GM18526 (cell line): Measurements from ENCODE around the gene C16orf78.
A peak's percentile ranks its signal among the peaks of the same experiment; 100 is the strongest.

Experiments
- POLR2A ChIP-seq: IDR thresholded peaks from 3 replicates; pipeline ENCODE4 v1.6.1; 2011; ENCODE audit not compliant: insufficient read length; ENCODE audit errors: extremely low read depth

C16orf78 gene

DNA sequence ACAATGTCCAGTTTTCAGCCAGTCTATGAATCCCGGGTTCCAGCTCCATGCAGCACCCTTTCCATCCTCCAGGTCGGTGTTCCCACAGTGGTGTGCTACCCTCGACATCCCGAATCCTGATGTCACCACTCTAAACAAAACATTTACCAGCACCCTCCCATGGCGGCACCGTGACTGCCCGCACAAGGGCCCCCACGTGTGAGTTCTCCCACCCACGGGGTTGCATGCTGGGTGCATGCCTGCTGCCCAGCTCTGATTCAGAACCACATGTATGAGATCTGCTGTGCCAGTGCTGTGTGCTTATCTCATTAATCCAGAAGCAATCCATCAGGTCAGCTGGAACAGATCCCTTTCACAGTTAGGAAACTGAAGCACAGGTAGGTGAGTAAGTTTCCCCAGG, 57.4 kb downstream of the C16orf78 start:
- TF ChIP-seq POLR2A = no peak

DNA sequence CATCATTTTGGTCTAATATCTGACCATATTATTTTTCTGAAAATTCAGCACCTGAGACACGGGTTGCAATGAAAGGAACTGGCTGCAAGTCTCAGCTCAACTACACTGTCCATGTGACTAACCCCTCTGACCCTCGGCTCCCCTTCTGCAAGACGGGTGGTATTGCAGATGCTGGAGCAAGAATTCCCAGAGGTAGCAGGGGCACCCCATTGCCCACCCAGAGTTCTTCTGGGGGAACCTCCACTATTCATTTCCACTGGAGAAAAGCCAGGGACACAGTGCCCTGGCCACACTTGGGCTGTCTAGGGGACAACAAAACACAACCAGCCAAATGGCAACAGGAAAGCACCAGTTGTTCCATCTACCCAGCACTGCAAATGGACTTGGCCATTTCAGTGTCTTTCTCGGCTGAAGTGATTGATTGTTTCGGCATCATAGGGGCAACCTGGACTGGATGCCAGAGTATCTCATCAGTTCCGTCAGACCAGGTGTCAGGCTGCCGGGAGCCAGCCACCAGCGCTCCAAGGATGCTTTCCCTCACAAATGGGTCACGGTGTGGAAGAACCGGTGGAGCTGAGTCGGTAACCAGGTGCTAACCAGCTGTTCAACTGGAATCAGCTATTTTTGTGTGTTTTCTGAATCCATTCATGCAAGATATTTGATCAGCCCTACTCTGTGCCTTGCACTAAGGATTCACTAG, 58.1 kb downstream of the C16orf78 start:
- TF ChIP-seq POLR2A = no peak

DNA sequence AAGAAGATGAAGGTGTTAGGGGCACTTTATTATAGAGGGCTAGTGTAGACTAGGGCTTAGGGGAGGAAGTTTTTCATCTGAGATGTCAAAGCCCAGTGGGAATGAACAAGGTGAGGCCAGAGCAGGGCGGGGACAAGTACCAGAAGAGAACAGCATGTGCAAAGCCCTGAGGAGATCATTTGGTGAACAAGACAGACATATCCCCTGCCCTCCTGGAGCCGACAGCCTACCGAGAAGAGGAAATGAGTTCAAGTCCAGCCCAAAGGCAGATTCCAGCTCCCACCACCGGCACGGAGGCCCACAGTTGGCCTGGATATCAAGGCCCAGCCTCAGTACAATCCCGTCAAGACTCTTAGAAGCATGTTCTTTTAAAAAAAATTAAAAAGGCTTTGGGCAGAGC, 61.1 kb downstream of the C16orf78 start:
- no peak for TF ChIP-seq POLR2A

DNA sequence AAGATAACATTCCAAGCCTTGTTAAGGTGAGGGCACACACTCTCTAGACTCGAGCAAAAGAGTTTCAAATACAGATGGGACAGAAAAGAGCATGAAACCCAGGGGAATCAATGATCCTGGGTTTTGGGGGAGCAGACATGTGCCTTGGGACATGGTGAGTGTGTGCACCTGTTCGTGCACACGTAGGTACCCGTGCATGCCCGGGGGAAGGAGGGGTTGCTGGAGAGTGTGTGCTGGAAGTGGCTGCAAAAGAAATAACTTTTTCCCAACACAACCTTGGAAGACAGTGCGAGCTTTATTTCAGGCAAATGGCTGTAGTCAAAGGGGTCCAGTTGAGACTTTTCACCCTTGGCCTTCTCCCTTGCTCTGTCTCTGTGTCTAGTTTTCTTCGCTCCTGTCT, 62.6 kb downstream of the C16orf78 start:
- no peak for TF ChIP-seq POLR2A

DNA sequence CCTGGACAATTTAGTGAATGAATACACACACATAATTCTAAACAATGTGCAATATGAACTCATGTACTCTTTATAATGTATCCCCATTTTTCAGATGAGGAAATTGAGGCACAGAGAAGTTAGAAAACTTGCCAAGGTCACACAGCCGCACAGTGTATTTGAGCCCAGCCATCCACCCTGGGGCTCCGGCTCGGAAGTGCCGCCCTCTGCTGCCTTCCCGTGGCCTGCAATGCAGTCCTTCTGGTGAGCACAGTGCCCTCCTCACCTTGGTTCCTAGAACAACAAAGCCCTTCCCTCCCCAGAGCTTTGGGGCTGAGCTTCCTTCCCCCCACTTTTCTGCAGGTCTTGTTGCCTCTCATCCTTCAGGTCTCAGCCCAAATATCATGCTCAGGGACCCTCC, 63.7 kb downstream of the C16orf78 start:
- no peak for TF ChIP-seq POLR2A

DNA sequence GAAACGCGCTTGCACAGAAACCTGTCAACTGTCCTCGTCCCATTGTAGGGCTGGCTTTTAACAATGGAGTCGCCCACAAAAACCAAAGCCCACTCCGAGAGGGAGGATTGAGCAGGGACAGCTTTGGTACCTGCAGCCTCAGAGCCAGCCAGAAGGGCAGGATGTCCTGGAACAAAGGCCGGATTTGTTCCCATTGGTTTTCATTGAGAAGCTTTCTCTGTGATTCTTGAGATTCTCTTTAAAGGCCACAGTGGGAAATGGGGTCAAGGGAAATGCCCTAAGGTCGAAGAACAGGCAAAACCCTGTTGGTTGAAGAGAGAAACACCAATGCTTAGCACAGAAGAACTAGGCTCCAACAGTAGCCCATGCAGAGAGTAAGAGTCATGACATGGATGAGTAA, 65.4 kb downstream of the C16orf78 start:
- TF ChIP-seq POLR2A = no peak

DNA sequence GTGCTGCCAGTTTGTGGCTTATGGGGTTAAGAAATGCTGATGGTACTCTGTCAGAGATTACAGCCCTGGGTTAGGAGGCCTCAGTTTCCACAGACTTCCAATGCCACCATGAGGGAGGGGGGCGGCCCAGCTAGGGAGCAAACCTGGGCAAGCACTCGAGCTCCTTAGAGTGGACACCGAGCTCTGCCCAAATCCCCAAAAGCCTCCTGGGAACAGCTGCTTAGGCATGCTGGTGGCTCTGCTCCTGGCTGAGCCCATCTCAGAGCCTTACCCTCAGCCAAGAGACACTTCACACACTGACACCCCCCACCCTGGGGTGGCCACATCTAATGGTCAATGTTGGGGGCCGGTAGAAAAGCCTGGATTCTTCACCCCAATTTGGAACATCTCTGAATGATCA, 66.1 kb downstream of the C16orf78 start:
- TF ChIP-seq POLR2A = no peak

DNA sequence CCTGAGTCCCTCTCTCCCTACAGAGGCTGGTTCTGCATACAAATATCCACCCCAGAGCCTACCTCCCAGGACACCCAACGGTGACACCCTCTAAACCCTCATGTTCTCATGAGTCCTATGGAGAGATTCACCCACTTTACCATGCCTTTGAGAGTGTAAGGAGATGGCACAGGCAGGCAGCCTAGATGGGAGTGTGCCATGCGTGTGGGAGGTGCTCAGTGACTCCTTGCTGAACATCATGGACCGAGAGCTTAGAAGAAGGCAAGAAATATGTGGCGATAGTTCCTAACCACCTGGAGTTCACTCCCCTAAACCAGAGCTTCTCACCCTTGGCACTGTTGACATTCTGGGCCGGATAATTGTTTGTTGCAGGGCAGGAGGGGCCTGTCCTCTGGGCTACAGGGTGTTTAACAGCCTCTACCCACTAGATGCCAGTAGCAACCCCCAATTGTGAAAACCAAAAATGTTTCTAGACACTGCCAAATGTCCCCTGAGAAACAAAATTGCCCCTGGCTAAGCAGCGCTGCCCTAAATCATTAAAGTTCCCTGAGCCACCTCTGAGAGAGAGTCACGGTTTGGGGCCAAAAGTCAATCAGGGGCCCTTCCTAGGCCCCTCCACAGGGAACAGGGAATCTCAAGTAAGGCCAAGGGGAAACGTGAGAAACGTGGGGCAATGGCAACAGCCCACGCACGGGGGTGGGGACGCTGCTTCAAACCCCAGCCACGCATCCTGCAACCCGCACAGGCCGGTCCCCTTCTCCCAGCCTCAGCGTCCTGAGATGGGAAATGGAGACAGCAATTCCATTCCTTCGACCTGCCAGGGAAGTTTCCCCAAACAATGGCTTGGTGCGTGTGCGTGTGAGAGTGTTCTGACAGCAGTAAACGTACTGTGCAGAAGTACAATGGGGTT, 66.8 kb downstream of the C16orf78 start:
- no peak for TF ChIP-seq POLR2A

DNA sequence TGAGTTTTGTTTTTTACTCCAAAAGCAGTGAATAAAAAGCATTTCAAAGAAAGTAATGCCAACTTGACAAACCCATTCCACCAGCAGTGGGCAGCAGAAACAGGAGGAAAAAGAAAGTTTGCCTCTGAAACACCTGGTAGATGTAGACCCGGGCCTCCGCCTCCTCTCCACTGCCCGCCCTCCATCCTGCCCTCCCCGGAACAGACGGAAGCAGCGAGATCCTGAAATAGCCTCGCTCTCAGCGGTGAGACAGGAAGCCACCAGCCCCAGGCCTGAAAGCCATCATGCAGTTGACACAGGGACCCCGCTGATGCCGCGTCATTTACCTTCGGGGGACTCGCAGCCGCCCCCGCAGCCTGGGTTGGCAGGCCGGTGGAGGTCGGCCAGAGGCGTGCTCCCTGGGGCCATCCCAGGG, 67.8 kb downstream of the C16orf78 start:
- peak; percentile 45 for TF ChIP-seq POLR2A

DNA sequence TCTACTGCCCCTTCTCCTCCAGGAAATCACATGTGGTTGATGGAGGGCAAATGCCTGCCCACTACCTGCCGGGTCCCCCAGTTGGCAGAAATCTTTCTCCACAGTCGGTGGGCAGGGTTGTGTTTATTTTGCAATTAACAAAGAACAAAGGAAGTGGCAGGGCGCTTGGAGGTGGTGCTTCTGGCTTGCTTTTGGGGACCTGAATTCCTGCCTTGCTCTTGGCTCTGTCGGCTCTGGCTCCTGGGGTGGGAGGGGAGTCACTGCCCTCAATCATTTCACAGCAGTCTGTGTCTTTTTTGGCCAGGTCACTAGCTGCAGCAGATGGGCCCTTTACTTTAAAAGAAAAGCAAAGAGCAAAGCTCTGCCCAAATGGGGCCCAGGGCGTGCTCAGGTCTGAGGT, 69.2 kb downstream of the C16orf78 start:
- TF ChIP-seq POLR2A = no peak

DNA sequence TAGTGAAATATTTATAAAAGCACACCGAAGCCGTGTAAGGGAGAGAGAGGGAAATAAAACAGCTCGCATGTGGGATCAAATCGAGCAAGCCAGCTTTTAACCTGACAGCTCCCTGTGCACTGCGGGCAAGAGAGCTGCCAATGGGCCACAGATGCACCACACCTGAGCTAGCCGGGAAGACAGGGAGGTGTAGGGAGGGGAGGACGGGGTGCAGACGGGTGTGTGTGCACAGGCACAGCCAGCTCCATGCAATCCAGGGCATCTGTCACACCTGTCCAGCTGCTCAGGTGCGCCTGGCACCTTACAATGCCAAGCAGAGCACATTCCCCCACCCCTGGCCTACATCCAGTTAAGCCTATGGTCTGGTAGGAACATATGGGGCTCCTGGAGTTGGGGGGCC, 70.0 kb downstream of the C16orf78 start:
- TF ChIP-seq POLR2A = no peak

DNA sequence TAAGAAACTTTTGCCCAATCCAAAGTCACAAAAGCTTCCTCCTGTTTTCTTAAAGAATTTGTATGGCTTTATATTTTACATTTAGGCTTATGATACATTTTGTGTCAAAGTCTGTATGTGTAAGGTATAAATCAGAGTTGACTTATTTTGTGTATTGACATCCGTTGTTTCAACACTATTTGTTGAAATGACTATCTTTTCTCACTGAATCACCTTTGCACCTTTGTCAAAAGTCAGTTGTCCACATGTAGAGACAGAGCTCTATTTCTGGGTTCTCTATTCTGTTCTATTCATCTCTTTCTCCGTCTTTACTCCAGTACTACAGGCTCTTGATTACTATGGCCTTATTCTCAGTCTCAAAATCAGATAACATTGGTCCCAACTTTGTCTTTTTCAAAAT, 73.2 kb downstream of the C16orf78 start:
- TF ChIP-seq POLR2A = no peak
